ENCODE data around the gene MMP19. TPM values are rescaled to one million over a fixed set of nuclear protein-coding genes. Genes with fewer than 3 reads are reported as not detected.
A peak's percentile ranks its signal among the peaks of the same experiment; 100 is the strongest.

The MMP19 gene
- total RNA-seq, 2 donors from 2014 or later, result 72.9 to 85.0 TPM

DNA sequence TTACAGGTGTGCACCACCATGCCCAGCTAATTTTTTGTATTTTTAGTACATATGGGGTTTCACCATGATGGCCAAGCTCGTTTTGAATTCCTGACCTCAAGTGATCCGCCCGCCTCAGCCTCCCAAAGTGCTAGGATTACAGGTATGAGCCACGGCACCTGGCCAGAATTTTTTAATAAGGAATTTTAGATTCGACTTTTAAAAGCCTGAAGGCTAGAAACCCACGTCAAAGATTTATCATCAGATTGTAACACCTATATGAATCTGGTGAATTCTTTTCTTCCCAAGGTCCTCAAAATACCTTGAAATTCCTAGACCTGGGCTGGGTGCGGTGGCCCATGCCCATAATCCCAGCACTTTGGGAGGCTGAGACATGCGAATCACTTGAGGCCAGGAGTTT is 18.7 kb upstream of the MMP19 start:
- no peak for DNase-seq (ENCODE audit: low spot score)
- Histone ChIP-seq H3K27ac (no peak overlapping the region), H3K36me3 (no peaks in the 10 kb centered on the region), H3K27me3 (replicated peaks; ENCODE audit: insufficient read depth) (no peaks in the 10 kb centered on the region), H3K9me3 (peaks cover 4% of the 10 kb centered on the region), H3K4me1 (ENCODE audit: control insufficient read depth in 1 of 2, low read depth in 2 of 2) (no peaks in the 10 kb centered on the region), H3K4me3 (no peak overlapping the region)
- TF ChIP-seq, protein P1, sequence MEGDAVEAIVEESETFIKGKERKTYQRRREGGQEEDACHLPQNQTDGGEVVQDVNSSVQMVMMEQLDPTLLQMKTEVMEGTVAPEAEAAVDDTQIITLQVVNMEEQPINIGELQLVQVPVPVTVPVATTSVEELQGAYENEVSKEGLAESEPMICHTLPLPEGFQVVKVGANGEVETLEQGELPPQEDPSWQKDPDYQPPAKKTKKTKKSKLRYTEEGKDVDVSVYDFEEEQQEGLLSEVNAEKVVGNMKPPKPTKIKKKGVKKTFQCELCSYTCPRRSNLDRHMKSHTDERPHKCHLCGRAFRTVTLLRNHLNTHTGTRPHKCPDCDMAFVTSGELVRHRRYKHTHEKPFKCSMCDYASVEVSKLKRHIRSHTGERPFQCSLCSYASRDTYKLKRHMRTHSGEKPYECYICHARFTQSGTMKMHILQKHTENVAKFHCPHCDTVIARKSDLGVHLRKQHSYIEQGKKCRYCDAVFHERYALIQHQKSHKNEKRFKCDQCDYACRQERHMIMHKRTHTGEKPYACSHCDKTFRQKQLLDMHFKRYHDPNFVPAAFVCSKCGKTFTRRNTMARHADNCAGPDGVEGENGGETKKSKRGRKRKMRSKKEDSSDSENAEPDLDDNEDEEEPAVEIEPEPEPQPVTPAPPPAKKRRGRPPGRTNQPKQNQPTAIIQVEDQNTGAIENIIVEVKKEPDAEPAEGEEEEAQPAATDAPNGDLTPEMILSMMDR (IDR thresholded peaks at IDR 0.05), result no peak
- ATAC-seq (ENCODE audit: insufficient number of reproducible peaks, low FRiP score, low read depth), result no peak

DNA sequence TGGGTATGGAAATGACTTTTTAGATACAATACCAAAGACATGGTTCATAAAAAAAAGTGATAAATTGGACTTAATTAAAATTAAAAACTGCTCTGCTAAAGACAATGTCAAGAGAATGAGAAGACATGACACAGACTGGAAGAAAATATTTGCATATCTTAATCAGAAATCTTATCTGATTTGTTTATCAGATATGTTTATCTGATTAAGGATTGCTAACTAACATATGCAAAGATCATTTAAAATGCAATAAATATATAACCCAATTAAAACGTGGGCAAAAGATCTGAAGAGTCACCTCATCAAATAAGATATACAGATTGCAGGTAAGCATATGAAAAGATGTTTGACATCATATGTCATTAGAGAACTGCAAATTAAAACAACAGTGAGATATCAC is 10.0 kb upstream of the MMP19 start:
- Histone ChIP-seq H3K9me3 (no peaks in the 10 kb centered on the region), H3K4me3 (no peak overlapping the region), H3K36me3 (no peaks in the 10 kb centered on the region), H3K4me1 (ENCODE audit: control insufficient read depth in 1 of 2, low read depth in 2 of 2) (peaks cover 5 to 30% of the 10 kb centered on the region in 2 donors), H3K27me3 (replicated peaks; ENCODE audit: insufficient read depth) (no peaks in the 10 kb centered on the region), H3K27ac (no peak overlapping the region)
- DNase-seq (ENCODE audit: low spot score), result no peak
- no peak for ATAC-seq (ENCODE audit: insufficient number of reproducible peaks, low FRiP score, low read depth)
- TF ChIP-seq, protein P1 (IDR thresholded peaks at IDR 0.05), result no peak

DNA sequence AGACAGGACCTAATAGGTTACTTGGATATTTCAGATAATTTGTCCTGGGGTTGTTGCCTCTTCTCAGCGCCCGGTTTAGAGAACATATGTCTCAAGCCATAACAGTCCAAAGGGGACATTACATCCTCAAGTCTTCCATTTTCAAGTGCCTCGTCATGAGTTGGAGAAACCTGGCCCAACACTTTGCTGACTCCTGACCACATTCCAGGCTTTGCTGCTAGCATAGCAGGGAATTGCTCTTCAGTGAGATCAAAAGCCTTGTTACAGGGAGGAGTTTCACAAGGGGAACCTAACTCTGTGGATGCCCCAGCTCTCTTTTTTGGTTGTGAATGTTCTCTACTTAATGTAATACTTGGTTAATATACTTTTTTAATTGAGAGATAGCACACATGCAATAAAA is 8.2 kb upstream of the MMP19 start:
- ATAC-seq (ENCODE audit: insufficient number of reproducible peaks, low FRiP score, low read depth), result no peak
- H3K9me3 ChIP-seq, result no peaks in the 10 kb centered on the region
- H3K36me3 ChIP-seq, result no peaks in the 10 kb centered on the region

DNA sequence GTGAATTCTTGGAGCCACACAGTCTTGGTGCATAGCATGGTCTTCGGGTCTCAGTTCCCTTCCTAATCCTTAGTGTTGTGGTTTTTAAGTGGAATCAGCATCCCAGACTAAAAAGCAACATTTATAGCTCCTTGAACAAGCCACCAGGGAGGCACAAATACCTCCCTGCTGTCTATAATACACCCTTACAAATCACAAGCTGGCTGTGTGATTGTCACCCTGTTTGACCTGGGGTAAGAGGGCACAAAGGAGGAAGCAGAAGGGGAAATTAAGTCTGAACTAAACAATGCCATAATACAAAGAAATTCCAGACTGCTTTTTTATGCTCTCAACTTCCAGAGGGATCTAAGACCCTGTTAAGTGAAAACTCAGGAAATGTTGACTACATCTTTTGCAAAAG is 7.7 kb upstream of the MMP19 start:
- TF ChIP-seq, protein P1 (IDR thresholded peaks at IDR 0.05), result no peak
- peak overlapping the region; percentile 100 for H3K27ac ChIP-seq
- no peak overlapping the region for H3K4me3 ChIP-seq
- ATAC-seq (ENCODE audit: insufficient number of reproducible peaks, low FRiP score, low read depth) (no peak), DNase-seq (ENCODE audit: low spot score) (no peak)
- H3K9me3 ChIP-seq, result no peaks in the 10 kb centered on the region
- H3K4me1 ChIP-seq (ENCODE audit: control insufficient read depth in 1 of 2, low read depth in 2 of 2), result peaks cover 20 to 54% of the 10 kb centered on the region in 2 donors
- no peaks in the 10 kb centered on the region for H3K27me3 ChIP-seq (replicated peaks; ENCODE audit: insufficient read depth)
- no peaks in the 10 kb centered on the region for H3K36me3 ChIP-seq

More for the DNA sequence above, 8.2 kb upstream of the MMP19 start:
- Histone ChIP-seq H3K4me1 (ENCODE audit: control insufficient read depth in 1 of 2, low read depth in 2 of 2) (peaks cover 17 to 49% of the 10 kb centered on the region in 2 donors), H3K27me3 (replicated peaks; ENCODE audit: insufficient read depth) (no peaks in the 10 kb centered on the region), H3K4me3 (no peak overlapping the region), H3K27ac (peak overlapping the region; percentile 100)
- DNase-seq (ENCODE audit: low spot score), result no peak
- TF ChIP-seq, protein P1 (IDR thresholded peaks at IDR 0.05), result no peak

DNA sequence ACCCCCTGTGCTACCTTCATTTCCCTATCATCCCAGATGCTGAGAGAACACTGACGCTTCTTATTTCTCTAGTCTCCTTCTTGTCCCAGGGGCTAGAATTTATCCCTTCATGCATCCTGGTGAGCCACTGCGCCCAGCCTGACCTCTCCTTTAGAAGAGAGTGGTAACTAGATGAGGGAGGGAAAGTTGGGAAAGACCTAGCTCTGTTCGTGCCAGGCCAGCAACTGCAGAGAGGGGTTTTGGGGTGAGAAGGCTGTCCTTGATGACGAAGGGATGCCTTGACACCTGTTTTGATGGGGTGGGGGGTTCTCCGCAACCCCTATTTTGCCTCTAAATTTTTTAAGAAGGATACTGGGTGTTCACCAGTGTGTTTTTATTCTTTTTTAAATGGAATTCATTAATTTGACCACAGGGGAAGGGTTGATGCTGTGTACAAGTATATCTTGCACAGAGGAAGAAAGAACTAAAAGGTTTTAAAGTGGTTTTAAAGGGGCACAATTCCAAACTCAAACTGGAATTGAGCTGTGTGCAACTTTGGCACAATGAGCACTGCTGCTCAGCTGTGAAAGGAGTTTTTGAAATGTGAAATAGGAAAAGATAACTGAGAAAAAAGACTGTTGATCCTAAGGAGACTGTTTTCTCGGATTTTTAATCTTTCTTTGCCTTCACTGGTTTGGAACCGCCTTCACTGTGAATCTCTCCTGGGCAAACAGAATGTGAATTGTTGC is 7.0 kb upstream of the MMP19 start:
- ATAC-seq (ENCODE audit: insufficient number of reproducible peaks, low FRiP score, low read depth) (no peak), DNase-seq (ENCODE audit: low spot score) (no peak)
- H3K4me1 ChIP-seq (ENCODE audit: control insufficient read depth in 1 of 2, low read depth in 2 of 2), result peaks cover 20 to 57% of the 10 kb centered on the region in 2 donors
- H3K4me3 ChIP-seq, result no peak overlapping the region
- no peaks in the 10 kb centered on the region for H3K36me3 ChIP-seq
- TF ChIP-seq, protein P1 (IDR thresholded peaks at IDR 0.05), result no peak
- H3K27me3 ChIP-seq (replicated peaks; ENCODE audit: insufficient read depth), result no peaks in the 10 kb centered on the region
- no peaks in the 10 kb centered on the region for H3K9me3 ChIP-seq
- peak overlapping the region; percentile 100 for H3K27ac ChIP-seq

All from thoracic aorta (tissue), 2 donors.